Stimulated activated CD8-positive, alpha-beta memory T cell treated with anti-CD3 and anti-CD28 coated beads, Interleukin-2, amount 100 ng/mL, for 48 hours (primary cell): ENCODE results near the gene ACBD5.
A peak's percentile ranks its signal among the peaks of the same experiment; 100 is the strongest.
"Not testable (repeated sequence)": the region's sequence is repeated elsewhere in the genome, so short reads cannot be mapped to it uniquely, and the experiment has no call there.

ENCODE experiments used
- DNase-seq, 2 donors: peaks; one replicate each; pipeline ENCODE4 v3.0.0-alpha.2; 2020; ENCODE audit warnings: low read depth in 2 of 2

Gene ACBD5

DNA sequence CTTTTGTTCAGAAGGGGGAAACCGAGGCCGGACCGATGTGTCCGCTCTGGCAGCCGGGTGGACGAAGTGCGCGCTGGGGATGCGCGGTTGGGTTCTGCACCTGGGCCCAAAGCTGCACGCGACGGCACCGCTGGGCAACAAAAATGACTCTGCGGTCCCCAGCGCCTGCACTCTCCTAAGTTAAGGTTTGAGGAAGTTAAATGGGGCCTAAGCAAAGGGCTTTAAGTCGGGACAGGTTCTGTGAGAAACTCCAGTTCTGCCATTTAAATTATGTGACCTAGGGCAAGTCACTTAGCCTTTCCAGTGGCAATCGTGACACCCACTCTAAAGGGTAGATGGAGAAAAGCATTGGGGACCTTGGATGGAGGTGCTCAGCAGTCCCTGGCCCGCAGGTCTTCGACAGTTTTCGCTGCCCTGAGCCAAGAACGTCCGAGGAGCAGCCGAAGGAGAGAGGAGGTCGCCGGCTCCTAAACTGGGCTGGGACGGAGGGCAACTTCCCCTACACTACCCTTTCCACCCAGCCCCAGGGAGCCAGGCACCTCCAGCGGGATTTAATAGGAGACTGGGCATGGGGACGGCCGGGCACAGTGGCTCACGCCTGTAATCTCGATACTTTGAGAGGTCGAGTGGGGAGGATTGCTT lies 534 bp upstream of the ACBD5 start:
- no peak for DNase-seq

DNA sequence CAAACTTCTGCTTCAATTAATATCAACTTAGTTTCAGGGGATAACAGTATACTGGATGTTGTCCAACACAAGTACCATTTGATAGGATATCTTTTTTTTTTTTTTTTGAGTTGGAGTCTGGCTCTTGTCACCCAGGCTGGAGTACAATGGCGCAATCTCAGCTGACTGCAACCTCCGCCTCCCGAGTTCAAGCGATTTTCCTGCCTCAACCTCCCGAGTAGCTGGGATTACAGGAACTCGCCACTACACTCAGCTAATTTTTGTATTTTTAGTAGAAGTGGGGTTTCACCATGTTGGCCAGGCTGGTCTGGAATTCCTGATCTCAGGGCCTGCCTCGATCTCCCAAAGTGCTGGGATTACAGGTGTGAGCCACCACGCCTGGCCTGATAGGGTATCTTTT lies 3.1 kb downstream of the ACBD5 start:
- DNase-seq = not testable (repeated sequence)

DNA sequence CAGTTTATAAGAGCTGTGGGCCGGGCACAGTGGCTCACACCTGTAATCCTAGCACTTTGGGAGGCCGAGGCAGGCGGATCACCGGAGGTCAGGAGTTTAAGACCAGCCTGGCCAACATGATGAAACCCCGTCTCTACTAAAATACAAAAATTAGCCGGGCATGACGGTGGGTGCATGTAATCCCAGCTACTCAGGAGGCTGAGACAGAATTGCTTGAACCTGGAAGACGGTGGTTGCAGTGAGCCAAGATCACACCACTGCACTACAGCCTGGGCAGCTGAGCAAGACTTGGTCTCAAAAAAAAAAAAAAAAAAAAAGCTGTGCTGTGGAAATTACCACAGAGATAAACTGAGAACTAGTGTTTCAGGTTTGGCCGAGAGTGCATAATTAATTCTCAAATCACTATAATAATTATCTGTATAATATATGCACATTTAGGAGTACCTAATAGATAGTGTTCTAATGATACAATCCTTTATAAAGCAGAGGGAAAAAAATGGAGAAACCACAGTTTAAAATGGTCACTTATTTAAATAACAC lies 3.9 kb downstream of the ACBD5 start:
- not testable (repeated sequence) for DNase-seq

- no peak for DNase-seq
Measured at GRCh38 chr10:27235706-27236105, 4.9 kb downstream of the ACBD5 start.

DNA sequence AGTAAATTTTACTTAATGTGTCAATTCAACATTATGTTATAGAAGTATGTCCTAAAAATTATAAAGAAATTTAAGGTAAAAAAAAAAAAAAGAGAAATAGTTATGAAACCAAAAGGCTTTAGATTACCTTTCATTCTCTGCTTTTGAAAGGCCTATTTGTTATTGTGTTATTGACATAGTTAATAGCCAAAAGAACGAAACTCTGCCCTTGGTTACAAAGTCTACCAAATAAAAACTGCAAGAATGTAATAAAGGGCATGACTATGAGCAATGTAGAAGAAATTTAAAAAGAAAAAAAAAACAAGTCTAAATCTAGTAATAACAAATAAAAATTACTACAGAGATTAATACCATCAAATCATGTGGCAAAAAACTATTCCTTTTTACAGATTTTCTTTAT lies 10.6 kb downstream of the ACBD5 start:
- no peak for DNase-seq

DNA sequence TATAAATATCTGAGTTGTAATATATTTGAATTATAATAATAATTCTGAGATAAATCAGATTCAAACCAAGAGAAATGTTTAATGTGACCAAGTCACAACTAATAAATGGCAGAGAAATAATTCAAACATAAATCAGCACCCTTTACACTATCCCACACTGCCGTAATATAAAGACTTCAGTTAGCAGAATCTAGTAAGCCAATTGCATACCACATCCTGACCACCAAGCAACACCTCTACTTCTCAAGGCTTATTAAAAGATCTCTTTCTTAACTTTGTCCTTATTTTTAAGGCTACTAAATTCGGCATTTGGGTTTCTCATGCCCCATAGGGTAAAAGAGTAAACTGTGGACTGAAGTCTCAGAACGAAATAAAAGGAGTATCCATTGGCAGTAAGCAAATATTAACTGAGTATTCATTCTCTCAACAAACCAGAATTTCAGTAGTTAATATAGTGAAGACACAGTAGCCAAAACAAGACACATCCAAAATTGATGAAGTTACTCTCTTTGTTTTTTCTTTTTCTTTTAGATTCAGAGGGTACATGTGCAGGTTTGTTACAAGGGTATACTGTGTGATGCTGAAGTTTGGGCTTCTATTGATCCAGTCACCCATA lies 14.8 kb downstream of the ACBD5 start:
- DNase-seq = no peak

- no peak for DNase-seq
Measured at GRCh38 chr10:27225011-27225590, 15.5 kb downstream of the ACBD5 start.

GRCh38 chr10:27223964-27224363 lies 16.6 kb downstream of the ACBD5 start:
- DNase-seq = peak in 1 of 2 donors; percentile 5

GRCh38 chr10:27207350-27207749 lies 33.2 kb downstream of the ACBD5 start:
- DNase-seq = no peak

DNA sequence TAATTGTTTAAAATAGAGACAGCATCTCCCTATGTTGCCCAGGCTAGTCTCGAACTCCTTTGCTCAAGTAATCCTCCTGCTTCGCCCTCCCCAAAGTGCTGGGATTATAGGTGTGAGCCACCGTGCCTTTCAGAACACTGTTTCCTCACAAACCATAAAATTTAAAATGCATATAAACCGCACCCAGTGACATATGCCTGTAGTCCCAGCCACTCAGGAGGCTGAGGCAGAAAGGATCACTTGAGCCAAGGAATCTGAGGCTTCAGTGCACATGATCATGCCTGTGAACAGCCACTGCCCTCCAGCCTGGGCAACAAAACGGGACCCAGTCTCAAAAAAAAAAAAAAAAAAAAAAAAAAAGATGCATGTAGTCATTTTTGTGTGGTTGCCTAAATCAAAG lies 36.8 kb downstream of the ACBD5 start:
- DNase-seq = no peak

DNA sequence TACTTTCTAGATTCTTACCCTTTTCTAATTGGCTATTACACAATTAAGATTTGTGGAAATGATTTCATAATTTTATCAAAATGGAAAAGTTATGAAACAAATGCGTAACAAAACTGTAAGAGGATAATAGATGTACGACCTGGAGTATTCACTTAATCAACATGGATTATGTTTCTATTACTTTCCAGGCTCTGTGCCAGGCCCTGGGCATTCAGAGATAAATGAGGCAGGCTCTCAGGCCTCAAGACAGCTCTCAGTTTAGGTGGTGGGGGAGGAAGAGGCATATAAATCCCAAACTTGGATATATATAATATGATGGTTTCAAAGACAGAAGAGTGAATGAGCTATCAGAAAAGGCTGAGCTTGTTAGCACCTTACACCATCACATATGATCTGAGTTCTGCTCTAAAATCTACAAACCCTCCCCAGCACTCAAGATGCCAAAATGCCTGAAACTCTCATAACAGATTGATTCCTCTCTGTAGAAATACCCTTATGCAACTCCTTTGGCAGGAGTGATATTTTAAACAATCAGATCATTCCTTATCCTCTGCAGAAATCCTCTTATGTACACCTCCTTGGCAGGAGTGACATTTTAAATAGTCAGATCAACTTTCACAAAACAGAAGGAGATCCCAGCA lies 42.5 kb downstream of the ACBD5 start:
- no peak for DNase-seq

DNA sequence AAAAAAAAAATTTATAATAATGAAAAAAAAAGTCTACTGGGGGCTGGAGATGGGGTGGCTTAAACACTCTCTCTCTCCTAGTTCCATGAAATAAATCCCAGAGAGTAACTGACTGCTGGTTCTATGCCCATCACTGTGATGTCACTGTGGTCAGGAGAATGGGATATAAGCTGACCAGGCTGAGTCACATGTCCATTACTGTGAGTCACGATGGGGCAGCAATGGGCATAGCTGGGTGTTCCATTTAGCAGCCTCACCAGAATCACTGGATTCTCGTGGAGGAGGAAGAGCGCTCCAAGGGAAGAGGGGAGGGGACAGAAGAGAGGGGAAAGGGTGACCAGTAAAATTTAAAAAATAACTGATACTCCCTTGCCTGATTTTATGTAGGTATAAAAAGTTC lies 48.3 kb downstream of the ACBD5 start:
- DNase-seq = no peak

- DNase-seq = no peak
Measured at GRCh38 chr10:27190508-27190907, 50.1 kb downstream of the ACBD5 start.

- no peak for DNase-seq
Measured at GRCh38 chr10:27188897-27189296, 51.7 kb downstream of the ACBD5 start.

DNA sequence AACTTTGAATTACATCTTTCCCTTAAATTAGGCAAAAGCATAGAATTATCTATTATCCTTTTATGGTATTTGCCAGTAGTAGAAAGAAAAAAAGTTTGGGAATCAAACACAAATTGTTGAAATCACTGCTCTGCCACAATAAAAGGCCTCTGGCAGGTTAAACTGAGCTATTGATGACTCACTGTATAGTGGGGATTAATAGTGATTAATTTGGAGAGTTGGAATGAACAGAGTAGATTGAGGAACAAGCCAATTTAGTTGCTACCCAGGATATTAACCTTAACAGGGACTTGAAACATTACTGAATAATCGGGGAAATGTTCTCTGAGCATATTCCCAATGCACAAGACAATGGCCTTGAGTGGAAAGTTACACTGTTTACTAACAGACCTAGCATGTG lies 52.3 kb downstream of the ACBD5 start:
- DNase-seq = no peak

GRCh38 chr10:27169849-27170248 lies 70.7 kb downstream of the ACBD5 start:
- DNase-seq = no peak

DNA sequence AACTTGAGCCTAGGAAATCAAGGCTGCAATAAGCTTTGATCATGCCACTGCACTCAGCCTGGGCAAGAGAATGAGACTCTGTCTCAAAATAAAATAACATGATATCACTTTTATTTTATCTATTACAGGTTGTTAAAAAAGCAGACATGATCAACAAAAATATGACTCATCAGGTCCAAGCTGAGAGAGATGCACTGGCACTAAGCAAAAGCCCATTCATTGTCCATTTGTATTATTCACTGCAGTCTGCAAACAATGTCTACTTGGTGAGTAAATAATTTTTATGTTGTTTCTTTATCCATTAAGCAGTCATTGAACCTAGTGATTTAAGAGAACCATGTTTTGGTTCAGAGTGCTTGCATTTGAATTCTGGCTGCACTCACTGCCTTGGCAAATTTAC lies 82.2 kb downstream of the ACBD5 start:
- no peak for DNase-seq

DNA sequence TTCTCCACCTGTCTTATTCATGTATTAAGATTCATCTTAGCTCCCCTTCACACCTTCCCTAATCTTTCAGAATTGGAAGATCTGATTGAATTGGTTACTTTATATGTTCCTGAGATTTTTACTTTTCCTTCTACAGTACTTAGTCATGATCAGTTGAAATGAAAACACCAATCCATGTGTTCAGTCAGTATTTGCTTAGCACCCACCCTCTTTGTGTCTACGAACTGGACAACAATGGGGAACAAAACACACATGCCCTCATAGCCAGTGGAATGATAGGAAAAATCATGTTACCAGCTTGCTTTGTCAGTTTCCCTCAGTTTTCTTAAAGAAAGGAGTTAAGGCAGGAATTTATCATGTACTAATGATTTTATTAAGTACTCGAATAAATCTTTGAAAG lies 83.4 kb downstream of the ACBD5 start:
- DNase-seq = no peak

GRCh38 chr10:27156566-27156965 lies 84.0 kb downstream of the ACBD5 start:
- not testable (repeated sequence) for DNase-seq

DNA sequence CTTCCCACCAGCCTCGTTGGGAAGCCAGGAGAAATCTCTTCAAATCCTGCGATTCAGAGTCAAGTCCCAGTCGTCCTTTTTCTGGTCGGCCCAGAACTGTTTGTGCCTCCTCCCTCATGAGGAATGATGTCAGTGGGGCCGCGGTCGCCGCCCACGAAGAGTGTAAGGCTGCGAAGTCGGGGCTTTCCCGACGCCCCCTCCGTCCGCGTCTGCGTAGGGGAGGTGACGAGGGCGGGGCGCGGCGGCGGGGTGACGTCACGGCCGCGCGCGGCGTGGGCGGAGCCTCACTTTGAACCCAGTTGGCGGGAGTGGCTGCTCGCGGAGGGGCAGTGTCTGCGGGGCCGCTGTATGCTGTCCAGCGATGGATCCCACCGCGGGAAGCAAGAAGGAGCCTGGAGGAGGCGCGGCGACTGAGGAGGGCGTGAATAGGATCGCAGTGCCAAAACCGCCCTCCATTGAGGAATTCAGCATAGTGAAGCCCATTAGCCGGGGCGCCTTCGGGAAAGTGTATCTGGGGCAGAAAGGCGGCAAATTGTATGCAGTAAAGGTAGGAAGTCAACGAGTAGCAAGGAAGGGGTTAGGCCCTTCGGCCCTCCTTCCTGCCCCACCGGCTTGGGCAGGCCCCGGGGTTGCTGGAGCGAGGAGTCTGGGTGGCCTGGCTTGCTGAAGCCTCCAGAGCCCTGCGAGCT lies 85.4 kb downstream of the ACBD5 start, which contains the start of gene MASTL:
TSS of gene MASTL (plus strand) at position 287 of the 689 bp plus-strand sequence. CDS start at position 362, 75 bp downstream.
- peak; percentile 88 to 90 for DNase-seq

DNA sequence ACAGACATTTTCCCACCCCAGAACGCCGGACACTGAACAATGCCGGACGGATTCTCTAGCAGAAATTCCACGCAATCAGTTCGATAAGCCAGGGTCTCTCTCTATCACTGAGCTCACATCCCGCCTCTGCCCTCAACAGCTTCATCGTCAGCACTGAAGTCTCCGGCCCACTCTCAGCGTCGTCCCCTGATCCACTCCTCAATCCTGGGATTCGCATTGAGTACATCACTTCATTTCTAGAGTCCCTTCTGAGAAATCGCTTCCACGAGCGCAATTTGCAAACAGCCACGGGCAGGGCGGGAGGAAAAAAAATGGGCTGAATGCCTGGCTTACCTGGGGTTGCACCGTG lies 86.8 kb downstream of the ACBD5 start:
- peak in 1 of 2 donors; percentile 5 for DNase-seq

DNA sequence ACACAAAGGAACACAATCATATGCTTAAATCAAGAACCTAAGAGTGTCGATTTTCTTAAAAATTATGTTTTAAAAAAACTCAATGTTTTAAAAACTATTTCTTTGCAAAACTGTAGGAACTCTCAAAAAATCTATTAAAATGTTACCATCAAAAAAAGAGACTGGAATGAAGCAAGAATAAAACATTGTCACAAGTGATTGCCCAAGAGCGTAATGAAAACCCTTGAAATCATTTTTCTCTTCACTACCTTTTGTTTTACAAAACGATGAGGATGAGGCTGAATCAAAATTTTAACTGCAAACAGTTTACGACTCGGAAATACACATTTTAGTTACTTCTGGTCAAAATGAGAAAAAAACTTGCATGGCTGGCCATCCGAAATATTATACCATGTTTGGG lies 87.3 kb downstream of the ACBD5 start:
- no peak for DNase-seq
